Measurements from ENCODE around the gene ACYP2.
"Not testable (repeated sequence)": the region's sequence is repeated elsewhere in the genome, so short reads cannot be mapped to it uniquely, and the experiment has no call there.

The ACYP2 gene

GRCh38 chr2:54256091-54256694 is 140.8 kb downstream of the ACYP2 start, which contains the start of gene TSPYL6:
Gene TSPYL6 (minus strand): TSS chr2:54256229. CDS start chr2:54256151, 78 bp downstream.
- no peak within 1 kb of the TSS for H3K4me3 ChIP-seq (ENCODE audit: low read depth, low read length)
- no peak for DNase-seq (ENCODE audit: low read depth)
- TF ChIP-seq CTCF (IDR thresholded peaks at IDR 0.05; ENCODE audit: control insufficient read depth, extremely low read depth, insufficient read depth): no peak

GRCh38 chr2:54258166-54258565 is 142.8 kb downstream of the ACYP2 start:
- no peak overlapping the region for H3K4me3 ChIP-seq (ENCODE audit: low read depth, low read length)
- no peak for DNase-seq (ENCODE audit: low read depth)
- TF ChIP-seq CTCF (IDR thresholded peaks at IDR 0.05; ENCODE audit: control insufficient read depth, extremely low read depth, insufficient read depth): no peak

GRCh38 chr2:54259413-54260240 is 144.2 kb downstream of the ACYP2 start:
- no peak for TF ChIP-seq CTCF (IDR thresholded peaks at IDR 0.05; ENCODE audit: control insufficient read depth, extremely low read depth, insufficient read depth)
- H3K4me3 ChIP-seq (ENCODE audit: low read depth, low read length): no peak overlapping the region
- no peak for DNase-seq (ENCODE audit: low read depth)

GRCh38 chr2:54260241-54260595 is 144.8 kb downstream of the ACYP2 start:
- TF ChIP-seq CTCF (IDR thresholded peaks at IDR 0.05; ENCODE audit: control insufficient read depth, extremely low read depth, insufficient read depth): no peak
- no peak for DNase-seq (ENCODE audit: low read depth)
- H3K4me3 ChIP-seq (ENCODE audit: low read depth, low read length): no peak overlapping the region

GRCh38 chr2:54261537-54261936 is 146.1 kb downstream of the ACYP2 start:
- no peak for TF ChIP-seq CTCF (IDR thresholded peaks at IDR 0.05; ENCODE audit: control insufficient read depth, extremely low read depth, insufficient read depth)
- H3K4me3 ChIP-seq (ENCODE audit: low read depth, low read length): no peak overlapping the region
- no peak for DNase-seq (ENCODE audit: low read depth)

GRCh38 chr2:54262015-54262765 is 146.8 kb downstream of the ACYP2 start:
- H3K4me3 ChIP-seq (ENCODE audit: low read depth, low read length): no peak overlapping the region
- TF ChIP-seq CTCF (IDR thresholded peaks at IDR 0.05; ENCODE audit: control insufficient read depth, extremely low read depth, insufficient read depth): no peak
- no peak for DNase-seq (ENCODE audit: low read depth)

- H3K4me3 ChIP-seq (ENCODE audit: low read depth, low read length); DNase-seq (ENCODE audit: low read depth): not testable (repeated sequence)
Measured at GRCh38 chr2:54265081-54265480, 149.7 kb downstream of the ACYP2 start.

Measured in LNCaP clone FGC (cell line).